Endometrial microvascular endothelial cells (primary cell): ENCODE results near the gene USP17L11. TPM values are rescaled to one million over a fixed set of nuclear protein-coding genes. Genes with fewer than 3 reads are reported as not detected.

Experiments used
- total RNA-seq: library from RNA; depleted of rRNA; stranded (reverse); fragments of >200 nt; gene quantifications from one replicate; pipeline ENCODE4 v1.2.3, GENCODE V29; 2015; ENCODE audit errors: inconsistent ontology term

The USP17L11 gene
- total RNA-seq, 1 donor from 2014 or later = not detected

Other genes with a start within 250 kb of the USP17L11 start
- gene FAM90A26, start 45.0 kb upstream of the USP17L11 start, total RNA-seq = not detected
- not detected for gene USP17L10, start 4.7 kb upstream of the USP17L11 start, total RNA-seq
- not detected for gene USP17L12, start 4.7 kb downstream of the USP17L11 start, total RNA-seq
- not detected for gene USP17L13, start 9.5 kb downstream of the USP17L11 start, total RNA-seq
- gene USP17L15, start 19.0 kb downstream of the USP17L11 start, total RNA-seq = not detected
- gene USP17L17, start 28.5 kb downstream of the USP17L11 start, total RNA-seq = not detected
- not detected for gene USP17L18, start 33.2 kb downstream of the USP17L11 start, total RNA-seq
- gene USP17L19, start 38.0 kb downstream of the USP17L11 start, total RNA-seq = not detected
- not detected for gene USP17L20, start 42.7 kb downstream of the USP17L11 start, total RNA-seq
- not detected for gene USP17L21, start 47.5 kb downstream of the USP17L11 start, total RNA-seq
- not detected for gene USP17L22, start 52.2 kb downstream of the USP17L11 start, total RNA-seq
- not detected for gene USP17L24, start 109.8 kb downstream of the USP17L11 start, total RNA-seq
- gene USP17L25, start 114.5 kb downstream of the USP17L11 start, total RNA-seq = not detected
- gene USP17L26, start 119.3 kb downstream of the USP17L11 start, total RNA-seq = not detected
- not detected for gene USP17L5, start 124.0 kb downstream of the USP17L11 start, total RNA-seq
- gene USP17L27, start 128.7 kb downstream of the USP17L11 start, total RNA-seq = not detected
- not detected for gene USP17L28, start 133.5 kb downstream of the USP17L11 start, total RNA-seq
- gene USP17L29, start 138.2 kb downstream of the USP17L11 start, total RNA-seq = not detected
- gene USP17L30, start 147.7 kb downstream of the USP17L11 start, total RNA-seq = not detected
- gene DEFB131A, start 229.0 kb downstream of the USP17L11 start, total RNA-seq = not detected